HepG2 (cell line): ENCODE results near the gene ZNF813.

Source experiments
- ATF7 ChIP-seq, 2 experiments: fragments of 450-650 bp in 1 of 2; sonication (generic) in 1 of 2; formaldehyde crosslinking in 1 of 2; IDR thresholded peaks; 2 replicates each; pipeline versions ENCODE4 v1.4.0 to v1.6.1; 2016 to 2020; ENCODE audit warnings: antibody characterized with exemption in 1 of 2, mild to moderate bottlenecking in 1 of 2, missing genetic modification reagents in 1 of 2
- CTCF ChIP-seq: sonication (generic); formaldehyde crosslinking; IDR thresholded peaks from 2 replicates; pipeline ENCODE4 v1.5.0; 2020; ENCODE audit warnings: mild to moderate bottlenecking, missing genetic modification reagents, moderate library complexity
- FOSL1 ChIP-seq: sonication (generic); formaldehyde crosslinking; IDR thresholded peaks from 2 replicates; pipeline ENCODE4 v1.9.0; 2021; ENCODE audit warnings: missing genetic modification reagents, borderline replicate concordance
- FOXA1 ChIP-seq, 2 experiments: fragments of 450-650 bp in 1 of 2; sonication (generic) in 1 of 2; formaldehyde crosslinking in 1 of 2; IDR thresholded peaks; 2 replicates each; pipeline versions ENCODE4 v1.4.0 to v1.6.1; 2016 to 2020; ENCODE audit warnings: missing genetic modification reagents in 1 of 2
- KLF15 ChIP-seq: sonication (generic); formaldehyde crosslinking; IDR thresholded peaks from 2 replicates; pipeline ENCODE4 v1.8.1; 2023; ENCODE audit warnings: borderline replicate concordance, mild to moderate bottlenecking, inconsistent platforms, missing genetic modification reagents, mixed read lengths
- SP1 ChIP-seq, 2 experiments: fragments of 450-650 bp in 1 of 2; sonication (generic) in 1 of 2; formaldehyde crosslinking in 1 of 2; IDR thresholded peaks; 2 replicates each; pipeline versions ENCODE4 v1.4.0 to v1.6.1; 2016 to 2020; ENCODE audit warnings: missing genetic modification reagents in 1 of 2
- TFE3 ChIP-seq: IDR thresholded peaks from 2 replicates; pipeline ENCODE4 v1.6.1; 2016
- U2AF2 ChIP-seq: fragments of 200-400 bp; formaldehyde crosslinking; IDR thresholded peaks from 2 replicates; pipeline ENCODE4 v1.6.1; 2017; ENCODE audit warnings: low read depth, mild to moderate bottlenecking, low read length
- ZNF558 ChIP-seq: sonication (generic); formaldehyde crosslinking; IDR thresholded peaks from 2 replicates; pipeline ENCODE4 v1.9.0; 2022; ENCODE audit warnings: mild to moderate bottlenecking, missing genetic modification reagents, borderline replicate concordance
- TF ChIP-seq, protein P1 (sequence below): sonication (generic); formaldehyde crosslinking; IDR thresholded peaks from 2 replicates; pipeline ENCODE4 v1.5.1; 2020; ENCODE audit warnings: mild to moderate bottlenecking, missing genetic modification reagents, borderline replicate concordance

- TF ChIP-seq CTCF (no peak), ZNF558 (no peak), U2AF2 (no peak), FOSL1 (CRISPR knock-in tag) (no peak), ATF7 (IDR thresholded peaks at IDR 0.05) (no peak), ATF7 (CRISPR knock-in tag; IDR thresholded peaks at IDR 0.05) (no peak), TFE3 (CRISPR knock-in tag) (no peak), KLF15 (CRISPR knock-in tag) (no peak), SP1 (IDR thresholded peaks at IDR 0.05) (no peak), SP1 (CRISPR knock-in tag; IDR thresholded peaks at IDR 0.05) (no peak), FOXA1 (IDR thresholded peaks at IDR 0.05) (no peak), FOXA1 (CRISPR knock-in tag; IDR thresholded peaks at IDR 0.05) (no peak)
- TF ChIP-seq, protein P1, sequence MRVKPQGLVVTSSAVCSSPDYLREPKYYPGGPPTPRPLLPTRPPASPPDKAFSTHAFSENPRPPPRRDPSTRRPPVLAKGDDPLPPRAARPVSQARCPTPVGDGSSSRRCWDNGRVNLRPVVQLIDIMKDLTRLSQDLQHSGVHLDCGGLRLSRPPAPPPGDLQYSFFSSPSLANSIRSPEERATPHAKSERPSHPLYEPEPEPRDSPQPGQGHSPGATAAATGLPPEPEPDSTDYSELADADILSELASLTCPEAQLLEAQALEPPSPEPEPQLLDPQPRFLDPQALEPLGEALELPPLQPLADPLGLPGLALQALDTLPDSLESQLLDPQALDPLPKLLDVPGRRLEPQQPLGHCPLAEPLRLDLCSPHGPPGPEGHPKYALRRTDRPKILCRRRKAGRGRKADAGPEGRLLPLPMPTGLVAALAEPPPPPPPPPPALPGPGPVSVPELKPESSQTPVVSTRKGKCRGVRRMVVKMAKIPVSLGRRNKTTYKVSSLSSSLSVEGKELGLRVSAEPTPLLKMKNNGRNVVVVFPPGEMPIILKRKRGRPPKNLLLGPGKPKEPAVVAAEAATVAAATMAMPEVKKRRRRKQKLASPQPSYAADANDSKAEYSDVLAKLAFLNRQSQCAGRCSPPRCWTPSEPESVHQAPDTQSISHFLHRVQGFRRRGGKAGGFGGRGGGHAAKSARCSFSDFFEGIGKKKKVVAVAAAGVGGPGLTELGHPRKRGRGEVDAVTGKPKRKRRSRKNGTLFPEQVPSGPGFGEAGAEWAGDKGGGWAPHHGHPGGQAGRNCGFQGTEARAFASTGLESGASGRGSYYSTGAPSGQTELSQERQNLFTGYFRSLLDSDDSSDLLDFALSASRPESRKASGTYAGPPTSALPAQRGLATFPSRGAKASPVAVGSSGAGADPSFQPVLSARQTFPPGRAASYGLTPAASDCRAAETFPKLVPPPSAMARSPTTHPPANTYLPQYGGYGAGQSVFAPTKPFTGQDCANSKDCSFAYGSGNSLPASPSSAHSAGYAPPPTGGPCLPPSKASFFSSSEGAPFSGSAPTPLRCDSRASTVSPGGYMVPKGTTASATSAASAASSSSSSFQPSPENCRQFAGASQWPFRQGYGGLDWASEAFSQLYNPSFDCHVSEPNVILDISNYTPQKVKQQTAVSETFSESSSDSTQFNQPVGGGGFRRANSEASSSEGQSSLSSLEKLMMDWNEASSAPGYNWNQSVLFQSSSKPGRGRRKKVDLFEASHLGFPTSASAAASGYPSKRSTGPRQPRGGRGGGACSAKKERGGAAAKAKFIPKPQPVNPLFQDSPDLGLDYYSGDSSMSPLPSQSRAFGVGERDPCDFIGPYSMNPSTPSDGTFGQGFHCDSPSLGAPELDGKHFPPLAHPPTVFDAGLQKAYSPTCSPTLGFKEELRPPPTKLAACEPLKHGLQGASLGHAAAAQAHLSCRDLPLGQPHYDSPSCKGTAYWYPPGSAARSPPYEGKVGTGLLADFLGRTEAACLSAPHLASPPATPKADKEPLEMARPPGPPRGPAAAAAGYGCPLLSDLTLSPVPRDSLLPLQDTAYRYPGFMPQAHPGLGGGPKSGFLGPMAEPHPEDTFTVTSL (CRISPR knock-in tag) = no peak
Observed at GRCh38 chr19:53536225-53536548, 68.7 kb downstream of the ZNF813 start.
